ENCODE measurements around the gene CREB5. TPM values are rescaled to one million over a fixed set of nuclear protein-coding genes. Genes with fewer than 3 reads are reported as not detected.

Gene CREB5
- total and polyA plus RNA-seq, 9 donors = 0.71 to 15.0 (median 2.7) TPM

DNA sequence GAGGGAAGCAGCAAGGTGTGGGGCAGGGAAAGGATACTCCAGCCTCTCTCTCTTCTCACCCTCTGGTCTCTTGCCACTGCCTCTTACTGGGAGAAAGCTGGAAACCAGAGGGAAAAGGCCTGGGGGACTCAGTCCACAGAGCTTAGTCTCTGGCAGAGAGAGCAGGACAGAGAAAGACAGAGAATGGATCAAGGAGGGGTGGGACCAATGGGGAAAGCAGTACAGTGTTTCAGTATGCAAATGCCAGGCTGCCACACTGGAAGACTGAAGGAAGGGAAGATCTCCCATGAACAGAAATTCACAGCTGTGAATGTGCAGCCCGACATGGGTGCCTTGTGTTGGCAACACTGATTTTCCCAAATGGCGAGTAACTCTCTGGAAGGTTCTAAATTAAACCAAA is 40.4 kb downstream of the CREB5 start:
- intact Hi-C loops (cut with DNase I) = no loop called here
- 72 to 98% (median 92%) methylated on average over 2 of the region's 2 CpGs for WGBS, 3 donors

GRCh38 chr7:28455486-28455885 is 43.2 kb downstream of the CREB5 start:
- no peak for TF ChIP-seq POLR2A (IDR thresholded peaks at IDR 0.05)
- TF ChIP-seq CTCF (IDR thresholded peaks at IDR 0.05) = no peak
- no peak for TF ChIP-seq EP300 (IDR thresholded peaks at IDR 0.05)
- Histone ChIP-seq H3K27me3 (no peaks in the 10 kb centered on the region), H3K36me3 (no peaks in the 10 kb centered on the region), H3K27ac (no peak overlapping the region), H3K9me3 (no peaks in the 10 kb centered on the region), H3K4me1 (ENCODE audit: insufficient read depth) (no peaks in the 10 kb centered on the region), H3K4me3 (no peak overlapping the region)
- intact Hi-C loops (cut with DNase I) = no loop called here
- 88 to 97% (median 94%) methylated on average over 5 of the region's 5 CpGs for WGBS, 3 donors
- DNase-seq = no peak

More for the DNA sequence above, 40.4 kb downstream of the CREB5 start:
- Histone ChIP-seq H3K9me3 (no peaks in the 10 kb centered on the region), H3K36me3 (no peaks in the 10 kb centered on the region), H3K4me3 (no peak overlapping the region), H3K27ac (no peak overlapping the region), H3K27me3 (no peaks in the 10 kb centered on the region), H3K4me1 (ENCODE audit: insufficient read depth) (no peaks in the 10 kb centered on the region)
- TF ChIP-seq POLR2A (IDR thresholded peaks at IDR 0.05) (no peak), EP300 (IDR thresholded peaks at IDR 0.05) (no peak), CTCF (IDR thresholded peaks at IDR 0.05) (no peak)
- DNase-seq = no peak

GRCh38 chr7:28456044-28456443 is 43.7 kb downstream of the CREB5 start:
- Histone ChIP-seq H3K4me1 (ENCODE audit: insufficient read depth) (no peaks in the 10 kb centered on the region), H3K9me3 (no peaks in the 10 kb centered on the region), H3K27me3 (no peaks in the 10 kb centered on the region), H3K27ac (no peak overlapping the region), H3K36me3 (no peaks in the 10 kb centered on the region), H3K4me3 (no peak overlapping the region)
- no peak for DNase-seq
- WGBS, 3 donors = 9 to 36% (median 26%) methylated on average over 1 of the region's 1 CpG
- TF ChIP-seq CTCF (IDR thresholded peaks at IDR 0.05) (no peak), POLR2A (IDR thresholded peaks at IDR 0.05) (no peak), EP300 (IDR thresholded peaks at IDR 0.05) (no peak)
- intact Hi-C loops (cut with DNase I) = no loop called here

GRCh38 chr7:28458732-28459131 is 46.4 kb downstream of the CREB5 start:
- H3K4me3 ChIP-seq = no peak overlapping the region
- TF ChIP-seq EP300 (IDR thresholded peaks at IDR 0.05) (no peak), POLR2A (IDR thresholded peaks at IDR 0.05) (no peak), CTCF (IDR thresholded peaks at IDR 0.05) (no peak)
- no peaks in the 10 kb centered on the region for H3K27me3 ChIP-seq
- intact Hi-C loops (cut with DNase I) = no loop called here
- H3K9me3 ChIP-seq = no peaks in the 10 kb centered on the region
- no peaks in the 10 kb centered on the region for H3K36me3 ChIP-seq
- DNase-seq = no peak
- WGBS, 3 donors = 80 to 92% (median 84%) methylated on average over 8 of the region's 8 CpGs
- no peak overlapping the region for H3K27ac ChIP-seq
- H3K4me1 ChIP-seq (ENCODE audit: insufficient read depth) = no peaks in the 10 kb centered on the region

DNA sequence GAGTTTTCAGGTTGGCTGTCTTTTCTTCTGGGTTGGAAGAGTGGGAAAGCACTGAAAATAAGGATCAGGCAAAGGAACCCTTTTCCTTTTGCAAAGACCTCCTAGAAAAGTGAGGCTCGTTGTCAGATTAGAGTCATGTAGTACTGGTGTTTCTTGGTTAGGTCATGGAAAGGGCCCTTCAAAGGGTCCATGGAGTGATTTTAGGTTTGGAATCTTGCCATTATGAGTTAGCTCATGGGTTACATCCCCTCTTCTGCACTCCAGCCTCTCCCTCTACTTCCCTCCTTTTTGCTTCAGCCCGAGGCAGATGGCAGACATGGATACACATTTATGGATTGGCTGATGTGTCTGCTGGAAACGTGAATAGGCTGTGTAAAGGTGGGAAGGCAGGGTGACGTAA is 47.0 kb downstream of the CREB5 start:
- no peaks in the 10 kb centered on the region for H3K36me3 ChIP-seq
- H3K9me3 ChIP-seq = no peaks in the 10 kb centered on the region
- H3K27ac ChIP-seq = no peak overlapping the region
- no peak overlapping the region for H3K4me3 ChIP-seq
- no peak for DNase-seq
- no peaks in the 10 kb centered on the region for H3K27me3 ChIP-seq
- 83 to 95% (median 85%) methylated on average over 4 of the region's 4 CpGs for WGBS, 3 donors
- intact Hi-C loops (cut with DNase I) = no loop called here
- TF ChIP-seq EP300 (IDR thresholded peaks at IDR 0.05) (no peak), POLR2A (IDR thresholded peaks at IDR 0.05) (no peak), CTCF (IDR thresholded peaks at IDR 0.05) (no peak)
- no peaks in the 10 kb centered on the region for H3K4me1 ChIP-seq (ENCODE audit: insufficient read depth)

Measured in ovary (tissue), 9 donors.